GM23248 (cell line): ENCODE results near the gene SSU72.
"Not testable (repeated sequence)": the region's sequence is repeated elsewhere in the genome, so short reads cannot be mapped to it uniquely, and the experiment has no call there.

ENCODE experiments used
- EZH2 ChIP-seq: fragments of 200-600 bp; sonication (generic); IDR thresholded peaks from 2 replicates; pipeline ENCODE4 v1.6.1; 2018; ENCODE audit warnings: antibody characterized with exemption, mild to moderate bottlenecking; ENCODE audit not compliant: insufficient read depth, poor library complexity, severe bottlenecking
- EZH2phosphoT487 ChIP-seq: fragments of 200-600 bp; sonication (generic); IDR thresholded peaks from 2 replicates; pipeline ENCODE4 v1.6.1; 2018; ENCODE audit warnings: antibody characterized with exemption, moderate library complexity, mild to moderate bottlenecking, low read depth; ENCODE audit not compliant: insufficient read depth

GRCh38 chr1:1523651-1524050, 51.0 kb downstream of the SSU72 start:
- TF ChIP-seq EZH2, EZH2phosphoT487: not testable (repeated sequence)
